ENCODE results near the gene LRRC3.

The LRRC3 gene

GRCh38 chr21:44424608-44425306, 30.6 kb upstream of the LRRC3 start:
- no peak for DNase-seq

- DNase-seq: no peak
Observed at GRCh38 chr21:44425307-44425894, 29.9 kb upstream of the LRRC3 start.

- no peak for DNase-seq
Observed at GRCh38 chr21:44425895-44426662, 29.2 kb upstream of the LRRC3 start.

- no peak for DNase-seq
Observed at GRCh38 chr21:44426663-44427191, 28.6 kb upstream of the LRRC3 start.

GRCh38 chr21:44427241-44428120, 27.8 kb upstream of the LRRC3 start:
- peak; percentile 96 for DNase-seq

- peak; percentile 84 for DNase-seq
Observed at GRCh38 chr21:44428281-44428960, 26.9 kb upstream of the LRRC3 start.

GRCh38 chr21:44429894-44430293, 25.4 kb upstream of the LRRC3 start:
- peak; percentile 13 for DNase-seq

- DNase-seq: no peak
Observed at GRCh38 chr21:44431300-44431699, 24.0 kb upstream of the LRRC3 start.

- no peak for DNase-seq
Observed at GRCh38 chr21:44432841-44433790, 22.2 kb upstream of the LRRC3 start.

- DNase-seq: no peak
Observed at GRCh38 chr21:44433791-44434567, 21.3 kb upstream of the LRRC3 start.

GRCh38 chr21:44434568-44434925, 20.8 kb upstream of the LRRC3 start:
- DNase-seq: no peak

- DNase-seq: no peak
Observed at GRCh38 chr21:44434936-44435635, 20.2 kb upstream of the LRRC3 start.

- no peak for DNase-seq
Observed at GRCh38 chr21:44436111-44436611, 19.1 kb upstream of the LRRC3 start.

GRCh38 chr21:44436958-44437357, 18.4 kb upstream of the LRRC3 start:
- DNase-seq: no peak

- DNase-seq: no peak
Observed at GRCh38 chr21:44437371-44437695, 18.0 kb upstream of the LRRC3 start.

- DNase-seq: no peak
Observed at GRCh38 chr21:44437696-44438431, 17.4 kb upstream of the LRRC3 start.

- peak; percentile 23 for DNase-seq
Observed at GRCh38 chr21:44438531-44439210, 16.6 kb upstream of the LRRC3 start.

- DNase-seq: no peak
Observed at GRCh38 chr21:44439211-44439600, 16.1 kb upstream of the LRRC3 start.
